ENCODE results near the gene ANKRD12.

ANKRD12 gene

GRCh38 chr18:9188359-9189231 is 52.0 kb downstream of the ANKRD12 start:
- no peak for DNase-seq

- DNase-seq = no peak
These were observed 52.9 kb downstream of the ANKRD12 start for GRCh38 chr18:9189491-9189890.

- no peak for DNase-seq
These were observed 55.2 kb downstream of the ANKRD12 start for GRCh38 chr18:9191658-9192256.

DNA sequence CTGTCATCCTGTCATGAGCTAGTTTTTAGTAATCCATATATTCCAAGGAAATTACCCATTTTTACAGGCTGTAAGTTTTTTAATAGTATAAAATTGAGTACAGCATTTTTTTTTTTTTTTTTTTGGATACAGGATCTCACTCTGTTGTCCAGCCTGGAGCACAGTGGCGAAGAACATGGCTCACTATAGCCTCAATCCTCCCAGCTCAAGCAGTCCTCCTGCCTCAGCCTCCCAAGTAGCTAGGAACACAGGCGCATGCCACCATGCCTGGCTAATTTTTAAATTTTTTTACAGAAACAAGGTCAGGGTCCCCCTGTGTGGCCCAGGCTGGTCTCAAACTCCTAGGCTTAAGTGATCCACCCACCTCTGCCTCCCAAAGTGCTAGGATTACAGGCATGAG is 56.5 kb downstream of the ANKRD12 start:
- no peak for DNase-seq

GRCh38 chr18:9196568-9196967 is 60.0 kb downstream of the ANKRD12 start:
- DNase-seq = no peak

DNA sequence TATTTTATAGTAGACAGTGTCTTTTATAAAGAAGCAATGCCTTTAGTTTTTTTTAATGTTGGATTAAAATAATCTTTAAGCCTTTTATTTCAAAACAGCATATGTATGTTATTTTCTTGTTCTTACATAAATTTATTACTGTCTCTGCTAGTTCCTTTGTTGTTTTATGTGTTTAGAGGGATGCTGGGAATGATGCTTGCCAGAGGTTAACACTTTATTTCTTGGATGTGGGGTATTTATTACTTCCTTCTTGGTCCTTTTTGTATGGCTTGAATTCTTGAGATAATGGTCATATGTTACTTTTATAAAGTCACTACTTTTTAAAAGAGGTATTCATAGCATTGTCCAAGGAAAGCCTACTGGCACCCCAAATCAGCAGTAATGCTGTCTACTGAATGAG is 63.1 kb downstream of the ANKRD12 start:
- DNase-seq = no peak

DNA sequence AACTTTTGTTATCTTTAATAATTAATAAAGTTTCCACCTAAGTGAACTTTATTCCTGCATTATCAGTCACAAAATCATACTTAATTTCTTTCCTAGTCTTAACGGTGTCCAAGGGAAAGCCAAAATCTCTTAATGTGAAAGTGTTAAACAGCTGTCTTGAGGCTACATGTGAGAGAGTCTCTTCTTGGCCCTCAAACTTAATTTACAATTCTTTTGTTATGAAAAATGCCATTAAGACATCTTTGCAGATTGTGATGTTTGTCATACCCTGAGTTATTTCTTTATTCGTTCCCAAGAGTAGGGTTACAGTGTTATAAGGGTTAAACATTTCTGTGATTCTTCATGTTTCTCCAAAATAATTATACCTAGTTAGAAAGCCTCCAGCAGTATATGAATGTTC is 64.6 kb downstream of the ANKRD12 start:
- no peak for DNase-seq

DNA sequence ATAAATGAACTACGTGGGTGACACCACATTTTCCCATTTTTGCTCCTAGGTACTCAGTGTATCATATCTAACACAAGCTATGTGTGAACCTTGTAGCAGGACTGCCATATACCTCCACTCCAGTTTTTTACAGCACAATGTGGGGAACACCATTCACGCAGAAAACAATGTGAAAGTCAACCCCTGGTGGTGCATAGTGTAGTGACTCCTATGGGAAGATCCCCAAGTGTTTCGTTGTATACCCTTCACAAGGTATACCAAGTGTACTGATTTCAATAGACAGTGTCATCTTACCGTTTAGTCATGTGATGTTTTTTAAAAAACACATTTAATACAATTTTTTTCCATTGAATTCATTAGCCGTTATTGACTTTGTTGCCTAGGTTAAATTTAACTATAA is 68.1 kb downstream of the ANKRD12 start:
- no peak for DNase-seq

- DNase-seq = no peak
These were observed 69.8 kb downstream of the ANKRD12 start for GRCh38 chr18:9206421-9206820.

GRCh38 chr18:9209279-9209678 is 72.7 kb downstream of the ANKRD12 start:
- no peak for DNase-seq

DNA sequence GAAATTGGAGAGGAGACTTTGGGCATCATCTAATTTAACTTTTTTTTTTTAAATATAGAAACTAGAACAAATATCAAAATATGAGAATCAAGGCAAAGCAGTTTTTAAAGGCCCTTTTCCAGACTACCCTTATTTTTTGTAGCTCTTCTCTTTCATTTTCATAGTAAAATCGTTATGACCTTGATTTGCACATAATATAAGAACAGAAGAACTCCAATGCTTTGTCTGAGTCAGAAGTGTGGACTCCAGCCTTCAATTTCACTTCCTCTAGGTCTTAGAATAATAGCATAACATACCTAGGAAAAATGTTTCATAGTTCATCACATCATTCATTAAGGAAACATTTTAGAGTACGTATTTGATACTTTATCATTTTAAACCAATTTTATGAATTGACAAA is 74.4 kb downstream of the ANKRD12 start:
- DNase-seq = no peak

DNA sequence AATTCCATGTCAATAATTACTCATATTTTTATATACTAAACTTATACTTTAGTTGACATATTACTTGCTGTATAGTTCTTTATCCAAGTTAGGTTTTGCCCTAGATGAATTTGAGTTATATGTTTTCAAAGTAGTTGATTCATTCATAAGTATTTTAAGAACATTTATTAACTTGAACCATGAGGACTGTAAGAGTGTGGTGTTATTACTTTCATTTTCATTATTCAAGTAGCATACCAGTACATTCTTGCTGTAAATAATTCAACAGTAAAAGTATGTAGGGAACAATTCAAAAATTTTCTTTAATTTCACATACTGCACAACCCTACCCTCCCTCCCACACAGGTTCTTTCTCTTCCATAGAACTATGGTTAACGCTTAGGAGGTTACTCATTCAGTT is 75.4 kb downstream of the ANKRD12 start:
- no peak for DNase-seq

- DNase-seq = no peak
These were observed 78.8 kb downstream of the ANKRD12 start for GRCh38 chr18:9215221-9215933.

DNA sequence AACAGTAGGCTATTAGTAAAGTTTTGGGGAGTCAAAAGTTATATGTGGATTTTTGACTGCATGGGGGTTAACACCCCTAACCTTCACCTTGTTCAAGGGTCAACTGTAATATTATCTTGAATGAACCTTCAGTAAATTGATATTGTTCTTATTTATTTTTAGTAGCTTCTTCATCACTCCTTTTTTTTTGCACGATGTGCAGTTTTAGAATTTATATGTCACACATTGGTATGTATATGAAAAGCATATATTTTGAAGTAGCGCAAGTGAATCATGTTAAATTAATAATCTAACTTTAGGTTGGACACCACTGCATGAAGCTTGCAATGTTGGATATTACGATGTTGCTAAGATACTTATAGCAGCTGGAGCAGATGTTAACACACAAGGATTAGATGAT is 79.9 kb downstream of the ANKRD12 start:
- DNase-seq = no peak

DNA sequence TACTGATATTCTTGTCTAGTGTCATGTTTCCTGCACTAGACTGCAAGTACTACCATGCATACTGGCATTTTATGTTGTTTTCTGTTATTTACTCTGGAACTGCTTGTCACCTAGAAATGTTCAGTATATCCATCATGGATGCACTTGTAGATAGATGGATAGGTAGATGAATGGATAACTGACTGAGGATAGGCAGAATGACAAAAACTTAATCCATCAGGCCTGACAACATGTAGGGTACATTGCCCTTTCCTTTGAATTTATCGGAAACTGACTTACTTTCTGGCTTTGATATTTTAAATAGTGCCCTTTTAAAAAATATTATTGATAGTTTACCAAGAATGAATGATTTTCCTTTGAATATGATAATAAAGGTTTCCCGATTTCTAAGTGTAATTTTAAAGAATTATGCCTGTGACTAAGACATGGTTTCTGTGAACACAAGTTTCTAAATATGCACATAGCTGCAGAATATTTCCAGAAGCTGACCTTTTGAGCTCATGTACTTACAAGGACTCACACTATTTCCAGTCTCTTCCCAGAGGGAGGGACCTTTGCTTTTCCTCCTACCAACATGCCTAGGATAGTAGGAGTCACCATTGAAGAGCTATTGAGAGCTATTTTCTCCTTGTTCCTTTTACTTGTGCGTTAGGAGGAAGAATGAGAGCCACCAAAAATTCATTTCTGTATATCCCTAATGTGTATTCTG is 81.3 kb downstream of the ANKRD12 start:
- DNase-seq = no peak

DNA sequence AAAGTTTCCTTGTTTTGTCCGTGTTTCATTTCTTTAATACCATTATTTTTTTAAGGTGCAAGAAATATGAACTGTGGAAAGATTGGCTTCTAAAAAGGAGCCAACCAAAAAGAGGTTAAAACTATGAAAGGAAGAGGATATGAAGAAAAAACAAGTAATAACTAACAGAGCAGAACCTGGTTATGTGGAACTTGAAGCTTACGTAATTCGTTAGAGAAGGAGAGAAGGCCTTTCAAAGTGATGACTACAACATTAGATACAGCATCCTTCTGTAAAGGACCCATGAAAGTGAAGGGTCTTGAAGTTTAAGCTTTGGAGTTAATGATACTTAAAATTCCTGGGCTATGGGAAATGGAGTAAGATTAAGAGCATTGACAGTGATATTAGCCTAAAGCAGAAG is 84.5 kb downstream of the ANKRD12 start:
- no peak for DNase-seq

DNA sequence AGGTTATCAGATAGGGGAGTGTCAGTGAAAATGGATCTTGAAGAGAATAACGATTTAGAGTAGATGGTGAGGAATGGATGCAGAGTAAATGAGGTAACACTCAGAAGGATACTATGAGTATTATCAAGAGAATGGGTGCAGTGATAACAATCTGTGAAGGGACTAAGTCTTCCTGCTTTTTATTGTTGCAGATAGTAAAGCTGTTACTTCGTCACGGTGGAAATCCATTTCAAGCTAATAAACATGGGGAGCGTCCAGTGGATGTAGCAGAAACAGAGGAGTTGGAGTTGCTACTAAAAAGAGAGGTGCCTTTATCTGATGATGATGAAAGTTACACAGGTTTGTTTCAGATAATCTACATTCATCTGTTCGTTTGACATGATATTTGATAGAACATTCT is 85.1 kb downstream of the ANKRD12 start:
- no peak for DNase-seq

DNA sequence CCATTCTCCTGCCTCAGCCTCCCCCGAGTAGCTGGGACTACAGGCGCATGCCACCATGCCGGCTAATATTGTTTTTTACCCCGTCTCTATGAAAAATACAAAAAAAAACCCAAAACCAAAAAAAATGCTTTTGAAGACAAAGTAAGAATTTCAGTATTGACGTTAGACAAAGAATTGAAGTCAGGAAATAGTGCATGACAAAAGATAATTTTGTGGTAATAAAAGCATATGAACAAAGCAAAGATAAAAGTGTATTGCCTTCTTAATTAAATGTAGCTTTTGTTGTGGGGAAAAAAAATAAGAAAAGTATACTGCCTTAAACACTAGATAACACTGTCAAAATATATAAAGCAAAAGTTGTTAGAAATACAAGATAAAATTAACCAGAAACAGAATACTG is 86.8 kb downstream of the ANKRD12 start:
- DNase-seq = no peak

DNA sequence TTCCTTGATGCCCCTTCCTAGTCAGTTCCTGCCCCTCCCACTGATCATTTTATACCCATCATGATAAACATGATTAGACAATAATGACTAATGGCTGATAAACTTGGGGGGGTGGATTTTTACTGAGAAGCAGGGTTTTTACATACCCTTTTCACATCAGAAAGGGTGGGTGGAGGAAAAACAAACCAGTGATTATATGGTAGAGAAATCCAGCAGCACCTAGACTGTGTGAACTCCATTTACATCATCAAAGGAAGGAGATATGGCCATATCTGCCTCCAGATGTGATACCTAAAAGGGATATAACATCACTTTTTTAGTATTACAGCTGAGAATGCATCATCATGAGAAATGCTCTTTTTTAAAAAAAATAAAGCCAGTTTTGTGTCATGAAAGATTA is 89.9 kb downstream of the ANKRD12 start:
- DNase-seq = no peak

DNA sequence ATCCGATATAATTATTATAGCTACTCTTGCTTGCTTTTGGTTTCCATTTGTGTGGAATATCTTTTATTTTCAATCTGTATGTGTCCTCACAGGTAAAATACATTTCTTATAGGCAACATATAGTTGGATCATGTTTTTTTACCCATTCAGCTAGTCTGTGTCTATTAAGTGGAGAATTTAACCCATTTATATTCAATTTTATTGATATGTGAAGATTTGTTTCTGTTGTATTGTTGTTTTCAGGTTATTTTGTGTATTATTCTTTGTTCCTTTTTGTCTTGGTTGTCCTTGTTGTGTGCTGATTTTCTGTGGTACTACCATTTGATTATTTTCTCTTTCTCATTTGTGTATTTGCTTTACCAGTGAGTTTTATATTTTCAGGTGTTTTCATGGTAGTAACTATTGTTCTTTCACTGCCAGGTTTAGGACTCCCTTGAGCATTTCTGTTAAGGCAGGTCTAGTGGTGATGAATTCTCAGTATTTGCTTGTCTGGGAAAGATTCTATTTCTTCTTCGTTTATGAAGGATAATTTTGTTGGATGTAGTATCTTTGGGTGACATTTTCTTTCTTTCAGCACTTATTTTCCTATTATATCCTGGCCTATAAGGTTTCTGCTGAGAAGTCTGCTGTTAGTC is 95.4 kb downstream of the ANKRD12 start:
- no peak for DNase-seq

DNA sequence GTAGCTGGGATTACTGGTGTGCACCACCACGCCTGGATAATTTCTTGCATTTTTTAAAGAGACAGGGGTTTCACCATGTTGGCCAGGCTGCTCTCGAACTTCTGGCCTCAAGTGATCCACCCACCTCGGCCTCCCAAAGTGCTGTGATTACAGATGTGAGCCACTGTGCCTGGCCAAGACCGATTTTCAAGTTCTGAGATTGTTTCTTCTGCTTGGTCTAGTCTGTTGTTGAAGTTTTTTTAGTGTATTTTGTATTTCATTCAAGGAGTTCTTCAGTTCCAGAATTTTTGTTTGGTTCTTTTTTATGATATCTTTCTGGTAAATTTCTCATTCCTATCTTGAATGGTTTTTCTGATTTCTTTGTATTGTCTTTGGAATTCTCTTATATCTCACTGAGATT is 96.4 kb downstream of the ANKRD12 start:
- DNase-seq = no peak

DNA sequence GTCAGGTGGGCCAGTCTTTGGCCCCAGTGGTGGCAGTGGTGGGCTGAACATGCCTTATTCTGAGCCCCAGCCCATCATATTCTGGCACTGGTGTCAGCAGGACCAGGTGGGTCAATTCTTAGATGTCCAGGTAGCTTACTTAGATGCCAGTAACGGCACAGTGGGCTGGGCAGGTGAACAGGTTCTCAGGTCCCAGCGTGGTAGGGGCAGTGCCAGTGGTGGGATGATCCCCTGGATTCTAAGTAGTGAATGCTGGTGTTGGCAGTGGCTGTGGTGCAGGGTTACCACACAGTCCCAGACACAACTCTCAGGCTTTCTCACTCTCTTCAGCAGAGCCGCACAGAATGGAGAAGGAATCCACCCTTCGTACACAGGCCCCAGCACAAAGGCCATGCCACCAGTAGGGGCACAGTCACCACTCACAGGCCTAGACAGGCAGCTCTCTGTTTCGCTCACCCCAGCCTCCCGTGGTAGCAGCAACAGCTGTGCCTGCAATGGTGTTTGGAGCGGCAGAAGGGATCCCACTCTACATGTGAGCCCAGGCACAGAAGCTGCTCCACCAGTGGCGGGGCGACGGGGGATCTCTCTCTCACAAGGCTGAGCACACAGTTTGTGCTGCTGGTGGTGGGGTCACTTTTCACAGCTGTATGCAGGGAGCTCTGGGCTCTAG is 97.3 kb downstream of the ANKRD12 start:
- DNase-seq = no peak

Data from stimulated activated naive CD4-positive, alpha-beta T cell (primary cell).